Neural progenitor cell (in vitro differentiated cells): ENCODE data around the gene CFAP45.

Source experiments
- EZH2 ChIP-seq: fragments of 200-600 bp; sonication (generic); IDR thresholded peaks from 2 replicates; pipeline ENCODE4 v1.6.1; 2017; ENCODE audit warnings: antibody characterized with exemption, mild to moderate bottlenecking, moderate library complexity
- TF ChIP-seq, protein P1 (sequence below): fragments of 200-600 bp; sonication (generic); IDR thresholded peaks from 2 replicates; pipeline ENCODE4 v1.5.1; 2017; ENCODE audit warnings: antibody characterized with exemption, mild to moderate bottlenecking

DNA sequence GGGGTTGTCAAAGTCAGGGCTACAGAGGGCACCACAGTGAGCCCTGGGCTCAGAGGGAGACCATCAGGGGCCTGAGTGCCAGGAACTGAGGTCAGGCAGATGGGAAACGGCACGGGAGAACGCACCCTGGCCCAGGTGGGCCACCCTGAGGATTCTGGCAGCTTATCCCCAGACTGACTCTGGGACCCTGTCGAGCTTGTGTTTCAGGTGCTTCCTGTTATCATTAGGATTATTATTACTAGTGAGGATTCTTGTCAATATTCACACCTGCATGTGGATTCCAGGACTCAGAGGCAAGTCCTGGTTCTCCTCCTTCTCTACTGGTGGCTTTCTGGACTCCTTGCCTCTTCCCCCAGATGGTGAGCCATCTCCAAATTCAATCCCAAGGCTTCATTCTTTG lies 52.7 kb downstream of the CFAP45 start:
- TF ChIP-seq, protein P1, sequence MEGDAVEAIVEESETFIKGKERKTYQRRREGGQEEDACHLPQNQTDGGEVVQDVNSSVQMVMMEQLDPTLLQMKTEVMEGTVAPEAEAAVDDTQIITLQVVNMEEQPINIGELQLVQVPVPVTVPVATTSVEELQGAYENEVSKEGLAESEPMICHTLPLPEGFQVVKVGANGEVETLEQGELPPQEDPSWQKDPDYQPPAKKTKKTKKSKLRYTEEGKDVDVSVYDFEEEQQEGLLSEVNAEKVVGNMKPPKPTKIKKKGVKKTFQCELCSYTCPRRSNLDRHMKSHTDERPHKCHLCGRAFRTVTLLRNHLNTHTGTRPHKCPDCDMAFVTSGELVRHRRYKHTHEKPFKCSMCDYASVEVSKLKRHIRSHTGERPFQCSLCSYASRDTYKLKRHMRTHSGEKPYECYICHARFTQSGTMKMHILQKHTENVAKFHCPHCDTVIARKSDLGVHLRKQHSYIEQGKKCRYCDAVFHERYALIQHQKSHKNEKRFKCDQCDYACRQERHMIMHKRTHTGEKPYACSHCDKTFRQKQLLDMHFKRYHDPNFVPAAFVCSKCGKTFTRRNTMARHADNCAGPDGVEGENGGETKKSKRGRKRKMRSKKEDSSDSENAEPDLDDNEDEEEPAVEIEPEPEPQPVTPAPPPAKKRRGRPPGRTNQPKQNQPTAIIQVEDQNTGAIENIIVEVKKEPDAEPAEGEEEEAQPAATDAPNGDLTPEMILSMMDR = no peak
- no peak for TF ChIP-seq EZH2
